Neuronal stem cell (in vitro differentiated cells): ENCODE data around the gene WDR87.

ENCODE experiments used
- DNase-seq: peaks from one replicate; pipeline ENCODE4 v3.0.0-alpha.2; 2013; ENCODE audit warnings: low spot score
- H2AFZ ChIP-seq: one replicate; pipeline ENCODE4 v1.6.1; 2013; ENCODE audit warnings: mild to moderate bottlenecking, low read length, inconsistent platforms
- H2AK5ac ChIP-seq: 2 replicates; pipeline ENCODE4 v1.6.1; 2013; ENCODE audit warnings: low read depth, mild to moderate bottlenecking, inconsistent platforms, low read length, moderate library complexity, mixed read lengths
- H2BK120ac ChIP-seq: 2 replicates; pipeline ENCODE4 v1.6.1; 2013; ENCODE audit warnings: low read depth, mild to moderate bottlenecking, inconsistent platforms, low read length, moderate library complexity, mixed read lengths
- H2BK12ac ChIP-seq: one replicate; pipeline ENCODE4 v1.6.1; 2013; ENCODE audit warnings: low read length, inconsistent platforms
- H2BK15ac ChIP-seq: 2 replicates; pipeline ENCODE4 v1.6.1; 2013; ENCODE audit warnings: mild to moderate bottlenecking, low read length, inconsistent platforms, mixed read lengths
- H2BK5ac ChIP-seq: one replicate; pipeline ENCODE4 v1.6.1; 2013; ENCODE audit warnings: inconsistent platforms, mild to moderate bottlenecking, low read length, moderate library complexity
- H3K14ac ChIP-seq: one replicate; pipeline ENCODE4 v1.6.1; 2013; ENCODE audit warnings: low read length, inconsistent platforms
- H3K18ac ChIP-seq: 2 replicates; pipeline ENCODE4 v1.6.1; 2013; ENCODE audit warnings: low read length, inconsistent platforms
- H3K23ac ChIP-seq: 2 replicates; pipeline ENCODE4 v1.6.1; 2013; ENCODE audit warnings: low read depth, mild to moderate bottlenecking, mixed read lengths, low read length, inconsistent platforms; ENCODE audit not compliant: poor library complexity
- H3K27ac ChIP-seq: replicated peaks from 3 replicates; pipeline ENCODE4 v1.5.1; 2013; ENCODE audit warnings: low read length, inconsistent platforms
- H3K27me3 ChIP-seq, 3 experiments: 2 replicates each; pipeline ENCODE4 v1.6.1; 2013; ENCODE audit warnings: low read length in 3 of 3, mild to moderate bottlenecking in 2 of 3, inconsistent platforms in 1 of 3, low read depth in 1 of 3, mixed read lengths in 1 of 3, moderate library complexity in 1 of 3; ENCODE audit not compliant: control insufficient read depth in 3 of 3, insufficient read depth in 3 of 3
- H3K36me3 ChIP-seq, 2 donors: replicated peaks in 1 of 2; 2 replicates each; pipeline ENCODE4 v1.6.1; 2013; ENCODE audit warnings: low read length in 2 of 2; ENCODE audit not compliant: control insufficient read depth in 2 of 2, insufficient read depth in 2 of 2
- H3K4ac ChIP-seq: 2 replicates; pipeline ENCODE4 v1.6.1; 2013; ENCODE audit warnings: inconsistent platforms, mild to moderate bottlenecking, low read length, moderate library complexity
- H3K4me1 ChIP-seq, 2 donors: 1 replicate in 1 of 2; 2 replicates in 1 of 2; pipeline ENCODE4 v1.6.1; 2013; ENCODE audit warnings: low read length in 2 of 2, low read depth in 1 of 2; ENCODE audit not compliant: control insufficient read depth in 2 of 2, insufficient read depth in 1 of 2
- H3K4me2 ChIP-seq: one replicate; pipeline ENCODE4 v1.6.1; 2013; ENCODE audit warnings: mild to moderate bottlenecking, low read length, inconsistent platforms; ENCODE audit not compliant: insufficient read depth, poor library complexity, severe bottlenecking
- H3K4me3 ChIP-seq, 2 donors: 2 replicates each; pipeline ENCODE4 v1.5.1; 2013; ENCODE audit warnings: low read length in 2 of 2, mild to moderate bottlenecking in 2 of 2, inconsistent platforms in 1 of 2, moderate library complexity in 1 of 2
- H3K79me1 ChIP-seq: one replicate; pipeline ENCODE4 v1.6.1; 2013; ENCODE audit warnings: low read depth, mild to moderate bottlenecking, inconsistent platforms, low read length, moderate library complexity
- H3K9ac ChIP-seq: one replicate; pipeline ENCODE4 v1.6.1; 2013; ENCODE audit warnings: mild to moderate bottlenecking, low read depth, low read length, inconsistent platforms; ENCODE audit not compliant: poor library complexity
- H3K9me3 ChIP-seq, 2 donors: replicated peaks in 1 of 2; 2 replicates each; pipeline versions ENCODE3 to v1.6.1; 2013; ENCODE audit warnings: low read length in 2 of 2, mild to moderate bottlenecking in 2 of 2, inconsistent platforms in 1 of 2, low read depth in 1 of 2, mixed read lengths in 1 of 2, moderate library complexity in 1 of 2; ENCODE audit not compliant: control insufficient read depth in 2 of 2, insufficient read depth in 1 of 2
- H4K8ac ChIP-seq: one replicate; pipeline ENCODE4 v1.6.1; 2013; ENCODE audit warnings: low read depth, mild to moderate bottlenecking, inconsistent platforms, low read length, moderate library complexity
- H4K91ac ChIP-seq: one replicate; pipeline ENCODE4 v1.6.1; 2013; ENCODE audit warnings: low read length, low read depth, mild to moderate bottlenecking, inconsistent platforms; ENCODE audit not compliant: poor library complexity
- WGBS, 2 donors: extraction: QIAGEN DNeasy Blood & Tissue Kit; methylation state at CpG; one replicate each; pipeline ENCODE4 v1.1.7; 2013; ENCODE audit warnings: missing lambda C conversion rate in 2 of 2, mixed read lengths in 1 of 2; ENCODE audit not compliant: insufficient read length in 2 of 2, insufficient replicate concordance in 1 of 2; ENCODE audit errors: extremely low coverage in 2 of 2; 5-methylcytosine and 5-hydroxymethylcytosine counted together

WDR87 gene

DNA sequence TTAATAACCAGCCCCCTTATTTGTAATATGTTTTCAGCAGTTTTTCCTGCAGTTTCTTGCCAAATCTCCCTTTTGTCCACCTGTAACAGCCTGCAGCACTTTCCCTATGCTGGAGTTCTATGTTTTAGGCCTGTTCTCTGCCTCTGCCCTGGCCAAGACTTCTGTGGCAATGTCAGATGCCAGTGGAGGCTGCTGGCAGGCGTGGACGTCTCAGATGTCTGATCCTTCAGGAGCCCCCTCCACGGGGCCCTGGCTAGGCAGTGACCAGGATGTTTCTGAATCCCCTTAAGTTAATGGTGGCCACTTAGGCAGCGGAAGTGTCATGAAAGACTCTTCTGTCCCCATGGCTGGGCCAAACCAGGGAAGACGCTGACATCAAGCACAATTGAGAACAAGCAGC lies 41.4 kb upstream of the WDR87 start:
- no CpG with 5 or more reads among the region's 5 CpGs for WGBS, 2 donors
- peaks cover 0 to 4% of the 10 kb centered on the region in 2 donors for H3K9me3 ChIP-seq

DNA sequence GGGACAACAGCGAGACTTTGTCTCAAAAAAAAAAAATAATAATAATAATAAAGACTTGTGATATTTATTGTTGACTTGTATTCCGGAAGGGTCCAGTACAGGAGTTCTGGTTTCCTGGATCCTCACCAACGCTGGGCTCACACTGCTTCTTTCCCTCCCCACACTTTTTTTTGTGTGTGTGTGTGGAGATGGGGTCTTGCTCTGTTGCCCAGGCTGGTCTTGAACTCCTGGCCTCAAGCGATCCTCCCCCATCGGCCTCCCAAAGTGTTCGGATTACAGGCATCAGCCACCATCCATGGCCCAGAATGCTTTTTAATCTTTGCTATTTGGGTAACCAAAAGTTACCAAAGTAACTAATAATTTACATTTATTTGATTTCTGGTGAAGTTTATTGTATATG lies 39.7 kb upstream of the WDR87 start:
- WGBS, 2 donors: no CpG with 5 or more reads among the region's 6 CpGs
- H2AK5ac ChIP-seq: no peak overlapping the region
- H3K27ac ChIP-seq: no peak overlapping the region

More for the DNA sequence above, 41.4 kb upstream of the WDR87 start:
- peaks cover 0 to 3% of the 10 kb centered on the region in 2 donors for H3K4me1 ChIP-seq
- H3K79me1 ChIP-seq: peaks cover 2% of the 10 kb centered on the region
- H2AK5ac ChIP-seq: no peak overlapping the region
- H3K27me3 ChIP-seq: no peaks in the 10 kb centered on the region
- H4K8ac ChIP-seq: no peak overlapping the region
- H3K27ac ChIP-seq: no peak overlapping the region
- H3K23ac ChIP-seq: no peak overlapping the region
- no peak overlapping the region for H2BK12ac ChIP-seq
- no peak for DNase-seq
- H3K14ac ChIP-seq: no peak overlapping the region
- H3K9ac ChIP-seq: no peak overlapping the region
- H3K4me2 ChIP-seq: no peak overlapping the region
- H2BK120ac ChIP-seq: no peak overlapping the region
- no peak overlapping the region for H3K4me3 ChIP-seq
- H2BK15ac ChIP-seq: no peak overlapping the region
- peaks cover 0 to 13% of the 10 kb centered on the region in 2 donors for H3K36me3 ChIP-seq
- H3K4ac ChIP-seq: no peak overlapping the region
- H3K18ac ChIP-seq: peak overlapping the region; percentile 48
- H2AFZ ChIP-seq: no peak overlapping the region
- H4K91ac ChIP-seq: no peak overlapping the region
- no peak overlapping the region for H2BK5ac ChIP-seq

DNA sequence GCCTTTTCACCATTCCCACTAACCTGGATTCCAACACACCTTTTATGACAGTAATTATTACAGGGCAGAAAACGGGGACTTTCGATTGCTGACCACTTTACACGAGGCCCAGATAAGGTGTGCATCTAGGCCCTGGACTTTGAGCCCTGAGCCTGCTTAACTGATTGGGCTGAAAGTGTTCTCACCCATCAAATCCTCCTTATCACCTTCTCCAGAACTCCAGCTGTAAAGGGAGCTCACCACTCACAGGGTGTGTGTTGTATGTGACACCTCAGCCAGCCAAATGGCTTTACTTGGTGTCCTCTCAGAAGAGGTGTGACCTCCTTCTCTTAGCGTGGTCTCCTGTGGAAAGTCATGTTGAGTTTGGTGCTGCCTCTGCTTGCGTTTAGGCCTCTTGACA lies 37.1 kb upstream of the WDR87 start:
- Histone ChIP-seq H2AK5ac (no peak overlapping the region), H2BK12ac (no peak overlapping the region), H4K91ac (no peak overlapping the region), H3K18ac (no peak overlapping the region), H2BK5ac (no peak overlapping the region), H3K79me1 (peaks cover 2% of the 10 kb centered on the region), H3K36me3 (peaks cover 0 to 8% of the 10 kb centered on the region in 2 donors), H3K4me2 (no peak overlapping the region), H3K4me1 (peaks cover 7 to 8% of the 10 kb centered on the region in 2 donors), H3K23ac (no peak overlapping the region), H2AFZ (no peak overlapping the region), H3K9ac (no peak overlapping the region), H3K4me3 (no peak overlapping the region), H3K14ac (no peak overlapping the region), H3K27me3 (no peaks in the 10 kb centered on the region), H2BK15ac (no peak overlapping the region), H4K8ac (no peak overlapping the region), H3K27ac (no peak overlapping the region), H2BK120ac (no peak overlapping the region), H3K4ac (no peak overlapping the region), H3K9me3 (peaks cover 0 to 6% of the 10 kb centered on the region in 2 donors)
- WGBS, 2 donors: no CpG with 5 or more reads among the region's 5 CpGs
- no peak for DNase-seq

More for the DNA sequence above, 39.7 kb upstream of the WDR87 start:
- H4K8ac ChIP-seq: no peak overlapping the region
- H3K9ac ChIP-seq: no peak overlapping the region
- DNase-seq: no peak
- no peak overlapping the region for H3K18ac ChIP-seq
- no peak overlapping the region for H2BK5ac ChIP-seq
- no peak overlapping the region for H3K4ac ChIP-seq
- H3K4me1 ChIP-seq: peaks cover 6 to 7% of the 10 kb centered on the region in 2 donors
- no peak overlapping the region for H2BK12ac ChIP-seq
- H3K9me3 ChIP-seq: peaks cover 0 to 4% of the 10 kb centered on the region in 2 donors
- peaks cover 0 to 13% of the 10 kb centered on the region in 2 donors for H3K36me3 ChIP-seq
- H4K91ac ChIP-seq: no peak overlapping the region
- no peak overlapping the region for H3K14ac ChIP-seq
- no peak overlapping the region for H2AFZ ChIP-seq
- no peak overlapping the region for H2BK120ac ChIP-seq
- no peak overlapping the region for H2BK15ac ChIP-seq
- H3K4me3 ChIP-seq: no peak overlapping the region
- peaks cover 2% of the 10 kb centered on the region for H3K79me1 ChIP-seq
- H3K23ac ChIP-seq: no peak overlapping the region
- H3K27me3 ChIP-seq: no peaks in the 10 kb centered on the region
- H3K4me2 ChIP-seq: no peak overlapping the region

DNA sequence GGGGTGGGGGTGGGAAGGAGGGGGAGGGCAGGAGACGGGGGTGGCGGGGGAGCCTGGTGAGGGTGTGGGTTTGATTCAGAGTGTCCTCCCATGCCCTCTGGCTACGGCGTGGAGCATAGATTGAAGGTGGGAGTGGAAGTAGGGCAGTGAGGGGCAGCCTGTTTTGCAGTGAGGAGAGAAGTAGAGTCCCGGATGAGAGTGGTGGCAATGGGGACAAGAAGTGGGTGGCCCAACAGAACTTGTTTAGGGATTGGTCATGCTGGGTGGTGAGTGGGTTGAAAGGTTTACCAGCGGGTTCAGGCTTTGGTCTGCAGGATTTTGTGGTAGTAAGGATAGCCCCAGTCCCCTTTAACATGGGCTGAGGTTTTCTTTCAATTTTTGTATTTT lies 36.1 kb upstream of the WDR87 start:
- H3K4me3 ChIP-seq: no peak overlapping the region
- peaks cover 2% of the 10 kb centered on the region for H3K79me1 ChIP-seq
- peak overlapping the region; percentile 25 for H3K9ac ChIP-seq
- H3K36me3 ChIP-seq: peaks cover 0 to 8% of the 10 kb centered on the region in 2 donors
- H3K9me3 ChIP-seq: peaks cover 2 to 11% of the 10 kb centered on the region in 2 donors
- no peak overlapping the region for H3K14ac ChIP-seq
- no peak overlapping the region for H4K8ac ChIP-seq
- no peak for DNase-seq
- no peak overlapping the region for H2BK5ac ChIP-seq
- no peak overlapping the region for H3K18ac ChIP-seq
- no peaks in the 10 kb centered on the region for H3K27me3 ChIP-seq
- H3K27ac ChIP-seq: no peak overlapping the region
- H3K23ac ChIP-seq: no peak overlapping the region
- H2AFZ ChIP-seq: no peak overlapping the region
- no peak overlapping the region for H4K91ac ChIP-seq
- no peak overlapping the region for H2AK5ac ChIP-seq
- H2BK15ac ChIP-seq: no peak overlapping the region
- no CpG with 5 or more reads among the region's 6 CpGs for WGBS, 2 donors
- no peak overlapping the region for H2BK12ac ChIP-seq
- no peak overlapping the region for H3K4me2 ChIP-seq
- no peak overlapping the region for H2BK120ac ChIP-seq
- H3K4me1 ChIP-seq: peaks cover 7 to 8% of the 10 kb centered on the region in 2 donors
- H3K4ac ChIP-seq: no peak overlapping the region
